Middle frontal gyrus (tissue), 1 donor: ENCODE data around the gene ARPC2.
"Not testable (repeated sequence)": the region's sequence is repeated elsewhere in the genome, so short reads cannot be mapped to it uniquely, and the experiment has no call there.

Experiments used
- DNase-seq: peaks from one replicate; pipeline ENCODE4 v3.0.0-alpha.2; 2015; ENCODE audit warnings: low spot score; ENCODE audit errors: extremely low spot score

Gene ARPC2

DNA sequence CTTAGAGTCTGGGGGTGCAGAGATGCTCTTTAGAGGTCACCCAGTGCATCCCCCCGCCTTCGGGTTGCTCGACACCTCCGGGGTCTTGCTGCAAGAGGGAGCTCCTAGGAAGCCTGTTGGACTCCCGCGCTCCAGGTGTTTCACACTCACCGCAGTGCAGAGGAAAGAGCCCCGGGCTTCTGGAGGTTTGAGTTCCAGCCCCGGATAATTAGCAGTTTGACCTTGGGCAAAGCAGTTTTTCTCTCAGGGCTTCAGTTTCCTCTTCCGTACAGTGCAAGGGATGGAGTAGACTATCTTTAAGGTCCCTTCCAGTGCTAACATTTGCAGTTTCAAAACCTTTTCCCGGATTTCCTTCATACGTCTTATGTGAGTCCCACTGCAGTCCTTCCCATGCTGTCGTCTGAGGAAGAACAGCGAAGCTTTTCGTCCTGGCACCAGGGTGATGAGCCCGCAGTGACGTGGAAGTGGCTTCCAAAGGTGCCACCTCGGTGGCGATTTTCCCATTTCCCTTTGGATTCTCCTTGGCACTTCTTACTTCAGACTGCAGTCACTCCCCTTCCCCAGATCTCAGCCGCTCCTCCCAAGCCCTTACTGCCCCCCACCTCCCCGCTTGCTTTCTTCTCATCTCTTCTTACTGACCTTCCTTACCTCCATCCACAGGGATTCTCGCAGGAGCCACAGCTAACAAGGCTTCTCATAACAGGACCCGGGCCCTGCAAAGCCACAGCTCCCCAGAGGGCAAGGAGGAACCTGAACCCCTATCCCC lies 53.9 kb downstream of the ARPC2 start:
- DNase-seq, result no peak

DNA sequence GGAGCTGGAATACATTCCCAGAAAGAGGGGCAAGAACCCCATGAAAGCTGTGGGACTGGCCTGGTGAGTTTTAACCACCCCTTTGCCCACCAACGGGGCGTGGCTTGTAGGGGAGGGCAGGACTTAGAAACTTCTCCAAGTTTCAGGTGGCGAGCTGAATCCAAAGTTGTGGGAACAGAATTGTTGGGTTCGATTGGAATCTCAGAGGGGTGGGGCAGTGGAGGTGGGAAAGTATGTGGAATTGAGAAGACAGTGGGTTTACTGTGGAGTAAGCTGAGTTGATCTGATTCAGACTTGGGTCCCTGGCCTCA lies 54.5 kb downstream of the ARPC2 start:
- DNase-seq, result no peak

DNA sequence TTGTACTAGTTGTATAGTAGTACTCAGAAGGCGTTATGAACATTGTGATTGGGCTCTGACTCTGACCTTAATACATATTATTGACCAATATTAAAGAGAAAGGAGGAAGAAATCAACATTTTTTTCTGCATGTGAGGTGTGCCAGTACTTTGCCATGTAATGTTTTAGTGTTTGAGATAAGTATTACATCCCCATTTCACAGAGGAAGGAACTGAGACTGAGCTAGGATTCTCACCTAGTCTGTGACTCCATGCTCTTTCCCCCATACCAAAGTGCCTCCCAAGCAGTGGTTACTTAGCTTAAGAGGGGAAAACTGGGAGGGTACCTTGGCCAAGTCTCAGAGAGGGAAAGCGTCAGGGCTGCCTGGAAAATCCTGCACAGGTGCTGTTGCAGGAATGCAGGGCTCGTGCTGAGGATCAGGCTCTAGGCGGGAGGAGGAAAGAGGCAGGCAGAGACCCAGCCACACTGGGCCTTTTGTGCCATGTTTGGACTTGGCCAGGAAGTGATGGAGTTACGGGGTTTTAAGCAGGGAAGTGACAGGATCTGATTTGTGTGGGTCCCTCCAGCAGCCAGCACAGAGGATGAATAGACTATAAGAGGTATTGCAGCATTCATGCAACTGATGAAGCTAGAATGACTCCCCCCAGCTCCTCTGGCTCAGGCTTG lies 55.0 kb downstream of the ARPC2 start:
- DNase-seq, result no peak

DNA sequence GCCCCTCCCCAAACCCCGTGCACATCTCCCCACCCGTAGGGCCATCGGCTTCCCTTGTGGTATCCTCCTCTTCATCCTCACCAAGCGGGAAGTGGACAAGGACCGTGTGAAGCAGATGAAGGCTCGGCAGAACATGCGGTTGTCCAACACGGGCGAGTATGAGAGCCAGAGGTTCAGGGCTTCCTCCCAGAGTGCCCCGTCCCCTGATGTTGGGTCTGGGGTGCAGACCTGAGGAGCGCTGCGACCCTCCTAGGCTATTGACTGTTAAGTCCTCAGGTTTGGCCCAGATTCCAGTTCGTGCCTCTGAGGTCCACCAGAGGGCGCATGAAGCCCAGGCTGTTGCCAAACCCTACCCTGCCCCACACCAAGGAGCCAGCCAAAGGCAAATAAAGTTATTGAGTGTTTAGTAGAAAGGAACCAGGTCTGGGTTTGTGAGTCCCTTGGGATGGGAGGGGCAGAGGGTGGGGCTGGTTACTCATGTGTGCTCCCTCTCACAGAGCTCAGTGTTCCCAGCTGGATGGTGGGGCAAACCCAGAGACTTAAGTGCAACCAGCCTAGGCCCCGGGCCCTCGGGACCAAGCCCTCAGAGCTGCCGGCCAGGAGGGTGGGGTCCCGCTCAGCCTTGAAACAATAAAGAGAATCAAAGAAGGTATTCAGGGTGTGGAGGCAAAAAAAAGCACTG lies 55.7 kb downstream of the ARPC2 start:
- peak; percentile 73 for DNase-seq

DNA sequence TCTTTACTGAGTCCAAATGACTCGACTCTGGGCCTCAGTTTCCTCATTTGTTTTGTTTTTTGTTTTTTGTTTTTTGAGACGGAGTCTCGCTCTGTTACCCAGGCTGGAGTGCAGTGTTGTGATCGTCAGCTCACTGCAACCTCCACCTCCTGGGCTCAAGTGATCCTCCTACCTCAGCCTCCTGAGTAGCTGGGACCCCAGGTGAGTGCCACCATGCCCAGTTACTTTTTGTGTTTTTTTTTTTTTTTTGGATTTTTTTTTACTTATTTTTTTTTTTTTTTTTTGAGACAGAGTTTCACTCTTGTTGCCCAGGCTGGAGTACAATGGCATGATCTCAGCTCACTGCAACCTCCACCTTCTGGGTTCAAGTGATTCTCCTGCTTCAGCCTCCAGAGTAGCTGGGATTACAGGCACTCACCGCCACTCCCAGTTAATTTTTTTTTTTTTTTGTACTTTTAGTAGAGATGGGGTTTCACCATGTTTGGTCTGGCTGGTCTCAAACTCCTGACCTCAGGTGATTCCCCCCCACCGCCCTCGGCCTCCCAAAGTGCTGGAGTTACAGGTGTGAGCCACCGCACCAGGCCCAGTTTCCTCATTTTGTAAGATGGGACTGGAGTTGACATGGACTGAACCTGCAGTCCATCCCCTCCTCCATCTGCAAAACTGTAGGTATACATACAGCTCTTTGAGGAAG lies 56.4 kb downstream of the ARPC2 start:
- not testable (repeated sequence) for DNase-seq

DNA sequence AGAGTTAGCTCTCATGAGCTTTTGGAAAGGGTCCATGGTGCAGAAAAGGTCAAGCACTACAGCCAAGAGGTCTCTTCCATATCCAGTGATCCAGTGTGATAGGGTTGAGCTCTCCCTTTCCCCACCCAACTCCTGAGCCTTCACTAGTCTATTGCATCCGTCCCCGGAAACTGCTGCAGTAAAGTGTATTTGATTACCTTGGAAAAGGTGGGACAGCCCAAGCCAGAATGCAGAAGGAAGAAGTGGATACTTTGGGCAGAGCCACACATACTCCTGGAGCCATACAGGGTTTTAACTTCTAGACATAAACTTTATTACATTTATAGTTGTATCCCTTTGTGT lies 56.9 kb downstream of the ARPC2 start:
- no peak for DNase-seq

DNA sequence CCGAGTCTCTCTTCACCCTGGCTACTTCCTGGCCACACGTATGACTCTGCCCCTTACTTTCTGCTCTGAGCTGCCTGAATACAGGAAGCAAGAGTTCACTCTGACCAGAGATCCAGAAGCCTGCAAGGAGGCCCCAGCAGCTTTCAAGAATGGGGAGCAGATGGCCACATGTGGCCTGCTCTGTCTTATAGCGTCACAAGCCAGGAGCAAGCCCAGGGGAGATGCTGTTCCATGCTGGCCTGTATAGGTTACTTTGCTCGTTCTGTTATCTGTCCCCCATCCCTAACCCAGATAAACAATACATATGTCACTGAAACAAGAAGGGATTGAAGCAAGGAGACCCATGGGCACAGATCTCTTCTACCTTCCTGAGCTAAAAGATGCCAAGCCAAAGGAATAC lies 57.6 kb downstream of the ARPC2 start:
- DNase-seq, result no peak

DNA sequence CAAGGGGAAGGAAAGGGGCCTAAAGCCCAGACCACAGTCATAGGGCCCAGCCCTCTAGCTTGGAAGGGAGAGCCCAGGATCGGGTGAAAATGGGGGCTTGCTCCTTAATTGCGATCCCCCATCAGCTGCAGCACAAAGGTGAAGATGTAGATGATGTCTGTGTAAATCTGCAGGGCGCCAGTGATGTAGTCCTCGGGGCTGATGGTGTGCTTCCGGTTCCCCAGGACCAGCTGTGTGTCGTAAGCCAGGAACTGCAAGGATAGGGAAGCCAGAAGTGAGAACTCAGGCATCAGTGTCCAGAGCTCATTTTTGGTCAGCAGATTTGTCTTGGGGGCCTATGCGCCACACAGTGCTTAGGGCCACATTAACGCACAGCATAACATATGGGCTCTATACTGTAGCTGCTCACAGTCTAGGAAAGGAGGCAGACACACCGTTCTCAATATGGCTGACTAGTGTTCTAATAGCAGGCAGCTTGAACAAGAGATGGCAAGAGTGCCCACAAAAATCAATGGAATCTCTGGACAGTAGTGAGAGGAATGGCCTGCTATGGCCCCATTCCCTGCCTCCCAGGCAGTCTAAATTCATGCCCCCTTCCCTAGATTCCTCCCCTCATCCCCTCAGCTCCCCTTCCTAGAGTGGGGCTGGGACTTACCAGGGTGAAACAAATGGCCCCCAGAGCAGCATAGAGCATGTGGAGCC lies 58.5 kb downstream of the ARPC2 start:
- no peak for DNase-seq

DNA sequence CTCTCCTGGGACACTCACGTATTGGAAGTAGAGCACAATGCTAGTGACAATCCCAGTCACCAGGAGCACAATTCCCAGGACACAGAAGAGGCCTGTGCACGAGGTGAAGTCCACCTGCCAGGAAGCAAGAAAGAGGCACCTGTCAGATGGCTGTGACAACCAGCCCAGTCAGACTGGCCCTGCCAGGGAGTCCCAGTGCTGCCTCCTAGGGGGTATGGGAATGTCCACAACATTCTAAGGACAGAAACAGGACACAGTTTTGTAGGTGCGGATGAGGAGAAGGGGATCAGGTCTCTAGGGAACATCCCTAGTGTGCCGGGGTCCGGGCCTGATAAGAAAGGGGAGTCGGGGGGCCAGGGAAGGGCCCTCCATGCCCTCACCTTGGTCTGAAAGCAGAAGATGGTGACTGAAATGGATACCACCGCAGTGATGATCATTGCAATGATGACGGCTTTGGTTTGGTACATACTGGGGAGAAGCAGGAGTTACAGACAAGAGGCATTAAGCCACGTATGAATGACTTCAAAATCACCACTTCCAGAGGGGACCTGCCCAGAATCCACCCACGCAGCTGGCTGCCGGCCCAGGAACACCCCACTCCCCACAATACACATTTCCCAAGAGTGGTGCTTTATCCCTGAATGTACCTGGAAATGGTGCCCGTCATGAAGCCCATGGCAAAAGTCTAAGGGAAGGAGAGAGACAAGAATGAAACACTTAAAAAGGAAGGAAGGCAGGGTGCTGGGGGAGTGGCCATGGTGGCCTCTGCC lies 60.2 kb downstream of the ARPC2 start:
- DNase-seq, result no peak

DNA sequence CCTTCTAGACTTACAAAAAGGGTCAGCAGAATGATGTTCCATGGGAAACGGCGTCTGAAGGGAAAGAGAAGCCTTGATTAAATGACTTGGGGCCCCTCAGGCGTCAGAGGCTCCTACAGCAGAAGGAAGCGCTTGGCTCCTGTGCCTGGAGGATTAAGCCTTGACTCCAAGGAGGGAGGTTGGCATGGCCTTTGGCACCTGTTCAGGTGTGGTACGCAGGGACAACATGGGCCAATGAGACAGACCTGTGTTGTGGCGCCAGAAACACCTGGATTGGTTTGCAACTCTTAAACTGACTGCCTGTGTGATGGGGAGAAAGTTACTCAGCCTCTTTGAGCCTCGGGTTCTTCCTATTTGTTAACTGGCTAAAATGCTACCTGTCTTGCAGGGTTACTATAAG lies 60.9 kb downstream of the ARPC2 start:
- no peak for DNase-seq

DNA sequence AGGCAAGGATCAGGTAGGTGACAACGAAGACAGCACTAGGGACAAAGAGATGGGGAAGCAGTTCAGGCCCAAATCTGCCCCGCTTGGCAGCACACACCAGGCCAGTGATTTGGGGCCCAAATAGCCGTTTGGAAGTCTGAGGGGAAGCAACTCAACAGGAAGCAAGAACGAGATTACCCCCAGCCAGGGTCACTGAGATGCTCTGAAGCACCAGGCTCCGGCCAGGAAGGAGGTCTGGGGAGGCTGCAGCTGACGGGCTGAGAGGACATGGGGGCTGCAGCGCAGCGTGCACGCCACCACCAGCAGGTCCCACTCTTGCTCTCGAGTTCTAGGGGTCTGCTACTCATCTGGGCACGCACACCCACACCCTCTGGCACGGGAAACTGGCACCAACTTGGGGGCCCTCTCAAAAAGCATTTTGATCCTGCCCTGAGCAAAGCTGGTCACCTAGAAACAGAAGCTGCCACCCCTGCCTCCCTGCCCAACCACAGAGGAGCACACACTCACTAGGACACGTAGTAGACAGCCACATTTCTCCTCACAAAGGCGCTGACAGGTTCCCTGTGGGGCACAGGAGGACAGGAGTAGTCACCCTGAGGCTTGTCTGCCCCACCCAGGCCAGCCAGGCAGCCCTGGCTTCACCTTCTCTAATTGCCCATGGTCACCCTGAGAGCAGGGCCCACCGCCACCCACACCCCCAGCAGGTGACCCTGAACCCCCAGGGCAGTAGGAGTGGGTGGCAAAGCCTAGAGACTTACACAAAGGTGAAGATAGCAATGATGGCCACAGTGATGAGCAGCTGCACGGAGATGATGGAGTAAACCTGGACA lies 61.8 kb downstream of the ARPC2 start:
- no peak for DNase-seq

DNA sequence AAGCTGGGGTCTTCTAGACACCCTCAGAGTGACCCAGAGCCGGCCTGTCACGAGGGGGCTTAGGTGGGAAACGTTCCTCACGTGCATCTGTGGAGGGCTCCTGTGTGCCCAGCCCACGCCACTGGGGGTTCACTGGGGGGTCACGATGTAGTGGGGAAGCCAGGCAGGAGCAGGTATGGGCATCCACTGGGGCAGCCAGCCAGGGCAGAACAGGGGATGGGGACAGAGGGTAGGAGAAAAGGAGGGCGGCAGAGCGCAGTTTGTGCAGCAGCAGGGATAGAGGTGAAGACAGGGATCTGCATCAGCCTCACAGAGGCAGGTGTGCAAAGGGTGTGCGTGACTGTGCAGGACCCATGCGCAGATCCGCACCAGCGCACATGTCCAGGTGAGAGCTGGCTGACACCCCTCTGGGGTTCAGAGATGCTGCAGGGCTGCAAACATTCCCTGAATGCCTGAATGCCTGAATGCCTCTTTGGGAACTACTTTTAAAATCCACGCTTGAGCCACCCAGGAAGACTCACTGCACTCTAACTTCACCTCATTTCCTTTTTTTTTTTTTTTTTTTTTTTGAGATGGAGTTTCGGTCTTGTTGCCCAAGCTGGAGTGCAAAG lies 63.4 kb downstream of the ARPC2 start:
- DNase-seq, result no peak

DNA sequence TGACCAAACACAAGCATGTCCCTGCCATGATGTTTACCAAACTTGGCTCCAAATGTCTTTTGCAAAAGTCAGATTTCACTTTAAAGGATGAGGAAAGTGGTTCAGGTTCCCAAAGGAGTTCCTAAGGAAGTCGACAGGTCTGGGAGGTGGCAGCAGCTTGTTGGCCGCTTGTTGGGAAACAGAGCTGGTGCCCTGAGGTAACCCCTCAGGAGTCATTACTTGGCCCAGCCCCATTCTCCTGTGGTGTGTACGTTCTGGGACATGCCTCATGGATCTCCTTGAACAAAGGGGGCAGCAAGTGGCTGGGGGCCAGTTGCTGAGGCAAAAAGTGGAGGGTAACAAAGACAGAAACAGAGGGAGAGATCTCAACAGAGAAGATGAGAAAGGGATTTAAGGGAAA lies 64.5 kb downstream of the ARPC2 start:
- no peak for DNase-seq

DNA sequence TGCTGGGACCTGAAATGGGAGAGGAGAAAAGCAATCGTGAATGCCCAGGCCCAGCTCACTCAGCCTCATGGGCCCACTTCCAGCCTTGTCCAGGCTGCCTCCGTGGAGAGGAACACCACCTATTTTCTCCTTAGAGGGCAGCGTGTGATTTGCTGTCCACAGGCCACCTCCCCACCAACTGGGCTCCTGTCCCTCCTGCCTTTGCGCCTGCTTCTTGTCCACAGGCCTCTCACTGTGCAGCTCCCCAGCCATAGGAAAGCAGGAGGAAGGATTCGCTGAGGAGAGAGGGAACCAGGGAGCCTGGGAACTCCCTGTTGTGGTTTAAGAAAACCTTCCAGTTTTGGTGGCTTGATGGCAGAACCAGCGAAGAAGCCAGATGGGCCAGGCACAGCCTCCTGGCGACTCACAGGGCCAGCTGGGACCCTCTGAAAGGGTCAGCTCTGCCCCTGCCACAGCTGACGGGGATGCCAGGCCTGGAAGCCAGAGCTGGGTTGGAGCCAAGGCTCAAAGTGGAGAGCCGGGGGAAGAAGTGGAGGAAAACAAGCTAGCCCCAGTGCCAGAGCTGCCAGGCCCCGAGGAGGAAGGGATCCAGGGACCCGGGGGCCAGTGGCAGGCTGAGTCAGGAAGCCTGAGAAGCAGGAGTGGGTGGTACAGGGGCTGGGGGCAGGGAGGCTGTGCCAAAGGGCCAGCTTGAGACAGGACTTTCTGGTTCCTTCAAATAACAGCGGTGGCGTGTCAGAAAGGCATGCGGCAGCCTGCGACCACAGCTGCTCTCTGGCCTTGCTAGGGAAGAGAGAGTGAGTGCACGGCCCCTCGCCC lies 65.4 kb downstream of the ARPC2 start:
- DNase-seq, result no peak

DNA sequence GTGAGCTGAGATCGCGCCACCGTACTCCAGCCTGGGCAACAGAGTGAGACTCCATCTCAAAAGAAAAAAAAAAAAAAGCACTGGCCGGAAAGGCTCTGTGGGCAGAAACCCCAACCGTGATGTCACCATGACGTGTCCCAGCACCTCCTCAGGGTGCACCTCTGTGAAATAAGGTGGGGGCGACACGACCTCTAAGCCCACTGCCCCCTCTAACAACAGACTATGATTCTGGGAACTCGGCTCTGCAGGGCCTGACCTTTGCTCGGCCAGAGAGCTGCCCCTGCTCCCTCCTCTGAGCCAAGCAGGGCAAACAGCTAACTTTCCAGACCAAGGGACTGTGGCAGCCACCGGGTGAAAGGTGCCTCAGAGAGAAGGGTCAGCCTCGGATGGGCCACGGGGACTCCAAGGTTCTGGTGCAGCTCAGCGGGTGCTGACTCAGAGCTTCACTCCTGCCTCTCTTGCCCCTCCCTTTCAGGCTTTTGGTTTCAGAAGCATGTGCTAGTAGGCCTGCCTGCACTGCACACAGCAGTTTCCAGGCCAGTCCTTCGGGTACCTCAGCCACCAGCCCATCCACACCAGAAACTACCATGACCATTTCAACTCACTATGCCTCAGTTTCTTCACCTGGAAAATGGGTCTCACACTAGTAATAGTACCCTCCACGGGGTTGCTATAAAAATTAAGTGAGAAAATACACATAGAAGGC lies 67.3 kb downstream of the ARPC2 start:
- DNase-seq, result no peak

DNA sequence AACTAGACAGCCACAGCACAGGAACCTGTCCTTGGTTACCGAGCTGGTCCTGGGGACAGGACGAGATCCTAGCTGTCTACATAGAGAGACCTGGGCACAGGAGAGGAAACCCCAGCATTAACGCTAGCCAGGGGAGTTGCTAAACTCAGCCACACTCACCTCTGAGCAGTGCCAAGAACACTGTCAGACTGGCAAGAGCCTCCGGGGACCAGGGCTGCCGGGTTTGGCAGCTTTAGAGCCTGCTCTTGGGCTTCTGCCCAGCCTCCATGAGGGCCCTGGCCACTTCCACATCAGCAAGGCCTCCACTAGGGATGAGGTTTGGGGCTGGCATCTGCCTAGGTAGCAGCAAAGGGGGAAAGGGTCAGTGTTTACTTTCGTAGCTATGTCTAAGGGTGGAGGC lies 68.6 kb downstream of the ARPC2 start:
- DNase-seq, result no peak

DNA sequence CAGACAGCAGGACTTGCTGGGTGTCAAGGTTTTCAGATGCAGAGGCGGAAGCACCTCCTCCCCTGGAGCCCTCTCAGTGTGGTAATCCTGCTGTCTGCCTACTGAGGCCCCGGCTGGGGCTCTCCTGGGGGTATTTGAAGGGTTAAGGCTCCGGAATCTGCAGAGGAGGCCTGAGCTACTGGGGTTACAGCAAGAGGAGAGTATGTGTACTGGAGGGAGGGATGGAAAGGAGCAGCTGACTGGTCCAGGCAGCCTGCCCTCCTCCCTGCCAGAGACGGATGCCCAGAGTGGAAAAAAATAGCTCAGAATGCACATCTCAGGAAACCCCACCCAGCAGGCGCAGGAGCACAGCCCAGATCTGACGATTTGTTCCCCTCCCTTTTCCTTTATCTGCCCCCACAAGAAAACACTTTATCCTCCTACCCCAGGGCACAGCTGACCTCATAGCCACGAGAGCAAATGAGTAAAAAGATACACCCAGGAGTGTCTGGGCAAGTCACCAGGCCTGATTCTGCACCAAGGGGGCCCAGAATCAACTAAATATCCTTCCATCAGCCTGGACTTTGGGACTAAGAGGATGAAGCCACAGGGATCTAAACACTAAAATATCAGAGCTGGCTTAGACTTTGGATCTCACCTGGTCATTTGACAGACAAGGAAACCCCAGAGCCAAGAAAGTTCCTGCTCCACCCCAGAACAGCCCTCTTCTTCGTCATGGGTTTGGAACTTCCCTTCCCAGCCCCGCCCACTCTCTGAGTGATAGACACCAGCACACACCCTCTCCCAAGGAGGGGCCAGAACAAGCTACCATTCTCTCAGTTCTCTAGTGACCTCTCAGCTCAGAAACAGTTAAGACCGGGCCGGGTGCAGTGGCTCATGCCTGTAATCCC lies 69.8 kb downstream of the ARPC2 start:
- peak; percentile 76 for DNase-seq
